ENCODE measurements around the gene CRX. TPM values are rescaled to one million over a fixed set of nuclear protein-coding genes. Genes with fewer than 3 reads are reported as not detected.

CRX gene
- total and polyA plus RNA-seq, 2 of the 4 experiments (the other 2 are of a cell fraction) = not detected

DNA sequence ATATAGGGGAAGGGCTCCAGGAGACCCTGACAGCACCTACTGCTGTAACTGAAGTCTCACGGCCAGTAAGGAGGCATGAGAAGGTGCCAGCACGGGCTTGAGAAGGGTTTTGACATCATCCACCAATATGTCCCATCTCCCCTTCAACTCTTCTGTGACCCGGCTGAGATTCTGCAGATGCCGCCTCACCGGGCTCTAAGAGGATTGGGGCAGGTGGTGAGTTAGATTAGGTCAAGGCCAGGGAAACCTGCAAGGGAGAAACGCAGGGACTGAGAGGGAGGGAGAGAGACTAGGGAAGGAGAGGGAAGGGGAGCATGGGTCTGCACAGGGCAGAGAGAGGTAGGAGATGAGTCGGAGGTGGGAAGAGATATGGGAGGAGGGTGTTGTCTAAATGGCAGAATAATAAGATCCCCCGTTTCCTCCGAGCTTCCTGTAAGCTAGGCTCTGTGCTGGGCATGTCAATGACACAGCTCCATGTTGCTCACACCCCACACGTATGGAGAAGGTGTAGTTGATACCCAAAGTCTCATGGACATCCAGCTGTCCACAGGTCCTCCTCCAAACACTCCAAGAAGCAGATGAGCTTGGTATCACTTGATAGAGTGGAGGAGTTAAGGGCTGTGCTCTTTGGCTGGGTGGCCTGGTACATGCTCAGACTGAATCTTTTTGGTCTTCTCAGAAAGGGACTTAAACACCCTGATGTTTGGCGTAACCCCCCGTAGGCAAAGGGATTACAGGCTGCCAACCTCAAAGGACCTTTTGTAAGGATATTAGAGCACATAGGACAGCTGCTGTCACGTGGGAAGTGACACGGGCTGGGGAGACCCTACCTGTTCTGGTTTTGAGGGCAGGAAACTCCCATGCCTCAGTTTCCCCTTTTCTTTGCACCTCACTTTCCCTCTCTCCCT lies 23.5 kb upstream of the CRX start (continued):
- no peak for TF ChIP-seq CHD1 (IDR thresholded peaks at IDR 0.05; ENCODE audit: low read depth, low read length)

DNA sequence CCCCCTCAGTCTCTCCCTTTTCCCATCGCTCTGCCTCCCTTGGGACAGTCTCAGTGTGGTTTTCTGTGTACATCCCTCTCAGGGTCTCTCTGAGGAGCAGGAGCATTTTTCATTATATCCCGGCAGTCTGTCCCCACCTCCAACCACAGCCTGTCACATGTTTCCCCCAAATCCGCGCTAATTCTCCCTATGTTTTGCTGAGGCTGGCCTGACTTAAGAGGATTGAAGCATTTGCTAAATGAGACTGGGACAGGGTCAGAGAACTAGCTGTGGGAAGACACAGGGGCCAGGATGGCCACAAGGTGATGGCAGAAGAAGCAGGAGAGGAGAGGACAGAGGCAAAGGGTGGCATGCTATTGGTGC lies 22.9 kb upstream of the CRX start:
- Histone ChIP-seq H3K4me2 (ENCODE audit: low read depth, low read length) (no peak overlapping the region), H3K4ac (ENCODE audit: low read depth, low read length) (no peak overlapping the region), H4K91ac (ENCODE audit: insufficient read depth, low read depth, low read length) (no peak overlapping the region), H2AFZ (replicated peaks; ENCODE audit: low read length, poor library complexity) (no peak overlapping the region), H4K8ac (ENCODE audit: low read depth in 2 of 2, low read length in 2 of 2) (no peak overlapping the region), H3K23ac (ENCODE audit: low read depth, low read length) (no peak overlapping the region), H3K9ac (ENCODE audit: low read depth, low read length) (no peak overlapping the region), H3K9me3 (ENCODE audit: control insufficient read depth, insufficient read depth, low read length) (no peaks in the 10 kb centered on the region), H3K36me3 (ENCODE audit: control insufficient read depth, insufficient read depth, low read length) (no peaks in the 10 kb centered on the region), H2AK9ac (replicated peaks; ENCODE audit: low read depth, low read length, poor library complexity) (no peak overlapping the region), H2BK15ac (ENCODE audit: low read depth, low read length) (no peak overlapping the region), H3K18ac (ENCODE audit: low read depth, low read length) (no peak overlapping the region), H2AK5ac (ENCODE audit: low read depth, low read length) (no peak overlapping the region), H3K9me1 (ENCODE audit: insufficient read depth, low read length) (no peaks in the 10 kb centered on the region), H3K56ac (ENCODE audit: extremely low read depth, insufficient read depth, low read length) (no peak overlapping the region), H3K27ac (ENCODE audit: insufficient read depth, low read length) (no peak overlapping the region), H4K20me1 (ENCODE audit: insufficient read depth, low read length) (no peaks in the 10 kb centered on the region), H4K5ac (ENCODE audit: low read depth, low read length) (no peak overlapping the region), H3K27me3 (ENCODE audit: control insufficient read depth, insufficient read depth, low read length) (peaks cover 7% of the 10 kb centered on the region), H2BK20ac (ENCODE audit: low read depth, low read length) (no peak overlapping the region), H2BK5ac (ENCODE audit: low read depth, low read length, poor library complexity, severe bottlenecking) (no peak overlapping the region), H3K4me3 (ENCODE audit: insufficient read depth, low read depth, low read length) (no peak overlapping the region), H2BK120ac (ENCODE audit: low read depth, low read length) (no peak overlapping the region), H3K4me1 (ENCODE audit: control insufficient read depth, insufficient read depth, low read length) (no peaks in the 10 kb centered on the region), H3K79me1 (ENCODE audit: low read depth in 1 of 2, low read length in 2 of 2) (no peaks in the 10 kb centered on the region), H3K14ac (replicated peaks; ENCODE audit: low read depth, low read length) (no peak overlapping the region)
- DNase-seq (no peak), ATAC-seq (ENCODE audit: low read depth) (no peak)
- POLR2A ChIA-PET (ENCODE audit: unreplicated experiment) = no interaction called here
- in situ Hi-C loops (cut with MboI; ENCODE audit: low sequenced_read_pairs) = no loop called here
- CTCF ChIA-PET = interaction anchor here (1.5 to 1.8 kb wide), 2 partner anchors 8 to 64 kb away, joined by 3 to 5 read pairs; no protein-coding TSS in a partner anchor
- intact Hi-C loops (cut with micrococcal nuclease) = no loop called here
- dilution Hi-C loops (cut with HindIII; ENCODE audit: low sequenced_read_pairs, unreplicated experiment) = no loop called here
- no TSS peak for BruUV-seq (replicated peaks)
- WGBS, 2 experiments (ENCODE audit: extremely low coverage in 2 of 2, insufficient read length in 1 of 2) = no CpG with 5 or more reads among the region's 4 CpGs
- TF ChIP-seq POLR2A (IDR thresholded peaks at IDR 0.05; ENCODE audit: low read depth, low read length) (no peak), RFX5 (IDR thresholded peaks at IDR 0.05; ENCODE audit: low read depth, low read length) (no peak), CHD1 (IDR thresholded peaks at IDR 0.05; ENCODE audit: low read depth, low read length) (no peak), RAD21 (IDR thresholded peaks at IDR 0.05; ENCODE audit: low read length) (no peak), FOS (IDR thresholded peaks at IDR 0.05; ENCODE audit: low read depth, low read length) (no peak), NFE2L2 (IDR thresholded peaks at IDR 0.05; ENCODE audit: low read depth, low read length) (no peak), MAZ (IDR thresholded peaks at IDR 0.05; ENCODE audit: borderline replicate concordance, low read depth, low read length) (no peak), MAFK (IDR thresholded peaks at IDR 0.05; ENCODE audit: low read depth, low read length) (no peak), BHLHE40 (IDR thresholded peaks at IDR 0.05; ENCODE audit: low read depth, low read length) (no peak)
